GM19023 (cell line): ENCODE results near the gene PRAMEF9.
"Not testable (repeated sequence)": the region's sequence is repeated elsewhere in the genome, so short reads cannot be mapped to it uniquely, and the experiment has no call there.

ENCODE experiments used
- ATAC-seq: cut with Tn5 transposase; IDR thresholded peaks from one replicate; pipeline ENCODE4 v1.9.1; 2021; ENCODE audit warnings: mild to moderate bottlenecking, moderate library complexity; ENCODE audit not compliant: unreplicated experiment

PRAMEF9 gene

DNA sequence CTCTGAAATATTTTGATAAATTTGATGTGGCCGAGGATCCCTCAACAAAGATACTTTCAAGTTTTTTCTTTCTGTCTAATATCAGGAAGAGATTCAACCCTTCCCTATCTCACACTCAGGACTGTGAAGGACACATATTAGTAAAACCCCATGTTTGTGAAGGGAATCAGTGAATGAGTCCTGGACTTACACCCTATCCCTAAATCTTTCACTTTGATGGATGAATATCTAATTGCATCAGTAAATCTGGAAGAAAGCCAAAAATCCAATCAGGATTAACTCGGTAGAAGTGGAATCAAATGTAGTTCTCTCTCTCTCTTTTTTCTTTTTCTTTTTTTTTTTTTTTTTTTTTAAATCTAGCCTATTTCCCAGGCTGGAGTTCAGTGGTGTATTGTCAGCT is at the start of gene PRAMEF9:
TSS of gene PRAMEF9 (plus strand) at position 301 of the 400 bp plus-strand sequence. CDS start 3,433 bp downstream, outside the sequence.
- not testable (repeated sequence) for ATAC-seq

DNA sequence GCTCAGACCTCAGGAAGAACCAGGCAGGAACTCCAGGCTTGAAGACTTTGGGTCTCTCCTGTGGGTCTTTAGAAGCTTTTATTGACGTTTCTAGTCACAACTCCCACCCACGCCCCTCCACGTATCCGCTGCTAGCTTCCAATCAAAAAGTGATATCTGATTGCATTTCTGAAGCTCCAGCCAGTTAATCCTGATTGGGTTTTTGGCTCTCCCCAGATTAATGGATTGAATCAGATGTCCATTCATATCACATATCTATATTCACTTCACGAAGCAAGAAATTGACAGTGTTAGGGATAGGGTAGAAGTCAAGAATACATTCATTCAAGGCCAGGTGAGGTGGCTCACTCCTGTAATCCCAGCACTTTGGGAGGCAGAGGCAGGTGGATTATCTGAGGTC is 15.7 kb upstream of the PRAMEF9 start, which contains the start of gene PRAMEF26:
TSS of gene PRAMEF26 (minus strand) at position 101 of the 400 bp plus-strand sequence. CDS start 2,914 bp downstream, outside the sequence.
- not testable (repeated sequence) for ATAC-seq

DNA sequence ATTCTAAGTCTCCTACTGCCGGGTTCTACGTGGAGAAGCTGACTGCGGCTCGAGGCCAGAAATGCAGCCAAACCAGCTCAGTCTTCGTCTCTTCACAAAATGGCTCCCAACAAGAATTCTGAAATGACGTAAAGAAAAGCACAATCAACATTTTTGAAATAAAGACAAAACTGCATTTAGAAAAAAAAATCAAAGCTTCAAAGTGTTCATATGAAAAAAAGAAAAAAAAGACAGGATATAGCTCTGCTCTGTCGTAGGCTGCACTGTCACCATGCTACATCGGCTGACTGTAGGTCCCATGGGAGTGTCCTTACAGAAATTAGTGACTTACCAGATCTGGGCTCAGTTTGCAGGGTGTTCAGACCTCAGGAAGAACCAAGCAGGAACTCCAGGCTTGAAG is 6.1 kb upstream of the PRAMEF9 start, which contains the start of gene HNRNPCL4:
TSS of gene HNRNPCL4 (minus strand) at position 101 of the 400 bp plus-strand sequence. CDS start 164 bp downstream, outside the sequence.
- ATAC-seq, result not testable (repeated sequence)

GRCh38 chr1:13201309-13201708 is 29.7 kb downstream of the PRAMEF9 start, which contains the start of gene PRAMEF13:
TSS of gene PRAMEF13 (minus strand) at chr1:13201409. CDS start at chr1:13199589, 1,820 bp downstream.
- not testable (repeated sequence) for ATAC-seq

GRCh38 chr1:13208712-13209111 is 37.1 kb downstream of the PRAMEF9 start:
- not testable (repeated sequence) for ATAC-seq

DNA sequence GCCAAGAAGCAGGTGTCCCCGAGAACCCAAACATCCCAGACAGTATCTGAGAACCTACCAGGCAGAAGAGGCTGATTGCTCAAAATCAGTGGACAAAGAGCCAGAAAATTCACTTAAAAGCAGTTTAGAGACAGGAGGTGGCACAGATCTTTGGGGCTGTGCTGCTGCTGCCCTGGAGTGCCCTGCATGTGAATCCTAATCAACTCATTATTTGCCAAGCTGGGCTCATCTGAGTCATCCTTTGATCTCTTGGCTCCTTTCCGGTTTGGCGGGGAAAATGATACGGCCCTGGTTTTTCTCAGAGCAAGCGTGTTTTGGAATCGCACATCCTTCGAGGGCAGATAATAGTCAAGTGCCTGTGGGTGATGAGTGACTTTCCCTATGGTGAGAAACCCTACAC is 45.0 kb downstream of the PRAMEF9 start:
- not testable (repeated sequence) for ATAC-seq

DNA sequence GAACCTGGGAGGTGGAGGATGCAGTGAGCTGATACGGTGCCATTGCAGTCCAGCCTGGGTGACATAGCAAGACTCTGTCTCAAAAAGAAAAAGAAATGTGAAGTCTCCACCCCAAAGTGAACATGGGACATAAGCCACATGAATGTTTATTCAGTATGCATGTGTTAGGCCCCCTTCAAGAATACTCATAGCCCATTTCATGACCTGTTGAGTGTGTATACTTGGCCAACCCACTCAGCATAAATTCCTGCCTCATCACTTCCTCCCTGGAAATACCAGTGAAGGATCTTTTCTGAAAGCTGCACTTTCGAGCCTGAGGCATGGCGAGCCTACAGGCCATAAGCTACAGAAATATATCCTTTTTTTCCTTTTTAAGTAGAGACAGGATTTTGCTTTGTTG is 47.6 kb downstream of the PRAMEF9 start:
- not testable (repeated sequence) for ATAC-seq

- ATAC-seq, result not testable (repeated sequence)
Measured at GRCh38 chr1:13222788-13223187, 51.1 kb downstream of the PRAMEF9 start.

- ATAC-seq, result no peak
Measured at GRCh38 chr1:13224480-13225060, 52.9 kb downstream of the PRAMEF9 start.

DNA sequence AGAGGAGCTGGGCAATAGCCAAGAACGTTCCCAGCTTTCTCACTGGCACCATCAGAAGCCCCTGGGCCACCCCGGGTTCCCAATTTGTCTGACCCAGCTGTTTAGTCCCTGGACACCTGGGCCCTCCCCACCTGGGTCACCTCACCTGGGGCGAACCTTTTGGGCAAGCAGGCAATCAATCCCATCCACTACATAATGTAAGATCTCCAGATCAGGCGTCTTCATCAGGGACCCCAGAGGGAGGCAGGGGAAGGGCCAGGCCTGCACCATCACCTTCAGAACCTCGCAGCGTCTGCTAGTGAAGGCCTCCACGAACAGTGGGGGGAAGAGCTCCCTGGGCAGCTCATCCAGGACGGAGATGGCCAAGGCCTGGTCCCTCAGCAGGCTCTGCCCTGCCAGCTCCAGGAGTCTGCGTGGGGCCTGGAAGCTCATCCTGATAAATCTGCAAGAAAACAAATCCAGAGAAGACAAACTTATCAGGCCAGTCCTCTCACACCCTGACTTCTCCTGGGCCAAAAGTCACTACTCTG is 54.1 kb downstream of the PRAMEF9 start, which contains the start of gene PRAMEF18:
TSS of gene PRAMEF18 (minus strand) at position 480 of the 530 bp plus-strand sequence. CDS start at position 432, 48 bp downstream.
- not testable (repeated sequence) for ATAC-seq

GRCh38 chr1:13227271-13228055 is 55.8 kb downstream of the PRAMEF9 start:
- not testable (repeated sequence) for ATAC-seq

- no peak for ATAC-seq
Measured at GRCh38 chr1:13228343-13228781, 56.7 kb downstream of the PRAMEF9 start.
